Lower lobe of right lung (tissue), 2 donors: ENCODE data around the gene THSD4. TPM values are rescaled to one million over a fixed set of nuclear protein-coding genes. Genes with fewer than 3 reads are reported as not detected.

ENCODE experiments used
- ATAC-seq, 2 donors: fragments of 200-7000 bp; cut with Tn5 transposase; one replicate each; pipeline ENCODE4 v1.9.1; 2020 to 2022; ENCODE audit warnings: mild to moderate bottlenecking in 2 of 2, moderate library complexity in 2 of 2
- DNase-seq: peaks from one replicate; pipeline ENCODE4 v3.0.0-alpha.2; 2020
- H3K27ac ChIP-seq: fragments of 200-600 bp; one replicate; pipeline ENCODE4 v1.8.0; 2022
- H3K27me3 ChIP-seq: fragments of 200-600 bp; one replicate; pipeline ENCODE4 v1.8.0; 2022; ENCODE audit warnings: low read depth
- H3K36me3 ChIP-seq: fragments of 200-600 bp; one replicate; pipeline ENCODE4 v1.8.0; 2022; ENCODE audit warnings: mild to moderate bottlenecking
- H3K4me1 ChIP-seq: fragments of 200-600 bp; one replicate; pipeline ENCODE4 v1.8.0; 2022
- H3K4me3 ChIP-seq: fragments of 200-600 bp; one replicate; pipeline ENCODE4 v1.8.0; 2022; ENCODE audit warnings: mild to moderate bottlenecking
- H3K9me3 ChIP-seq: fragments of 200-600 bp; one replicate; pipeline ENCODE4 v1.8.0; 2022
- CTCF ChIP-seq: fragments of 200-600 bp; IDR thresholded peaks from one replicate; pipeline ENCODE4 v1.8.0; 2022; ENCODE audit warnings: antibody characterized with exemption, mild to moderate bottlenecking
- intact Hi-C: fragments of 100-400 bp; cut with DNase I; formaldehyde crosslinking; loops from one replicate; pipeline ENCODE4 v1.11.0; 2022
- total RNA-seq: library from RNA; stranded (reverse); fragmentation: NEBNext Ultra II Directional; extraction: Animal tissue kit (Norgen Biotek cat#: 25700); gene quantifications from one replicate; pipeline ENCODE4 v1.2.1, GENCODE V29; 2021
- donor health status: DM: no; HTN: yes; CAD: no; lungs with severe emphysema.

Gene THSD4
- total RNA-seq, 1 donor from 2014 or later, result 18.2 TPM

DNA sequence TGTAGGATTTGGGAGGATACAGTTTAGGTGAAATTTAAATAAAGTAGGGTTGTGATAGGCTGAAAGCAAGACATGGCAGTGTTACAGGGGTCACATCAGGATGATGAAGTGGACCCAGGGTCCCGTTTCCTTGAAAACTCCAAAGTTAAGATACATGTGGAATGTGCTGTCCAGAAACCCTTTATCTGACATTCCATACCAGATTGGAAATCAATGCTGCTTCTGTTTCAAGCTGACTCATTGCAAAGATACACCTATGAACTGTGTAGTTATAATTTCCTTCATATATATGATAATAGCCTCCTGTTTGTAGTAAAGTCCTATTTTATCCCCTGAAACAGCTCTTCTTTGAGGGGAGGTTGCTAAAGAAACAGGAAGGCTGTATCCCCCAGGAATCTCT is 624.1 kb downstream of the THSD4 start:
- no peak for TF ChIP-seq CTCF
- H3K27me3 ChIP-seq, result no peaks in the 10 kb centered on the region
- DNase-seq (no peak), ATAC-seq (no peak)
- H3K36me3 ChIP-seq, result peaks cover 8% of the 10 kb centered on the region
- H3K4me1 ChIP-seq, result no peaks in the 10 kb centered on the region
- H3K27ac ChIP-seq, result no peak overlapping the region
- no peaks in the 10 kb centered on the region for H3K9me3 ChIP-seq
- intact Hi-C loops, result no loop called here
- no peak overlapping the region for H3K4me3 ChIP-seq

DNA sequence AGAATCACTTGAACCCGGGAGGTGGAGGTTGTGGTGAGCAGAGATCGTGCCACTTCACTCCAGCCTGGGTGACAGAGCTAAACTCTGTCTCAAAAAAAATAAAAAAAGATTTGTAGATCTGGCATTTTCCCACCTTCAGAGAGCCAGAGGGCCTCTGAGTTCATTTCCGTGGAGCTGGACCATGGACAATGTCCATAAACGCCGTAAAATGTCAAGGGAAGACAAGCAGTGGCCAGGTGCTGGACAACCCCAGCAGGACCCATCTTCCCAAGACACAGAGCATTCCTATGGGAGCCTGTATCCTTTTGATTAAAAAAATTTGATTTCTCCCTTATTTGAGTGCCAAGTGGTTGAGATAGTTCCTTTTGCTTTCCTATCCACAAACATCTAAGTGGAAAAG is 627.7 kb downstream of the THSD4 start:
- Histone ChIP-seq H3K27ac (no peak overlapping the region), H3K27me3 (no peaks in the 10 kb centered on the region), H3K36me3 (peaks cover 6% of the 10 kb centered on the region), H3K4me3 (no peak overlapping the region), H3K4me1 (no peaks in the 10 kb centered on the region), H3K9me3 (no peaks in the 10 kb centered on the region)
- intact Hi-C loops, result loop anchor here (5.0 kb wide), 1 partner anchor 59 kb away; no protein-coding TSS in a partner anchor
- no peak for TF ChIP-seq CTCF
- DNase-seq (no peak), ATAC-seq (no peak)

DNA sequence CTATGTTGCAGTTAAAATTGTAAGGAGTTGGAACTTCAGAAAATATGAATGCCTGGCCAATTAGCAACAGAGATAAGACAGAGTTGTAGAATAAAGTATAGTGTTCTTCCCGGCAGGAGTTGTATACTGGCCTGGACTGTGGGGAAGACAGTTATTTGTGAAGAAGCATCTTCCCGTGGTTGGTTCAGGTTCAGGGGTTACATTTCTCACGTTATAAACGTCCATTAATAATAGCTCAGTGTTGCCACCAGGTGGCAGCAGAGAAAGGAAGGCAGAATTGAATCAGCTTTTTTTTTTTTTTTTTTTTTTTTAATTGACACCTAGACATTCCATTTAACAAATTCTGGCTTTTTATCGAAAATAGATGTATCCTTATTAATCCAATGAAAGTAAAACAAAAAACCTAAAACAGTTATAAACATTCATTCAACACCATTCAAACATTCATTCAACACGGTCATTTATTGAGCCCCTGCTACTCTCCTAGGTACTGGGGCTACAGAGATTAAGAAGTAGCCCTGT is 628.7 kb downstream of the THSD4 start:
- no peaks in the 10 kb centered on the region for H3K36me3 ChIP-seq
- no peaks in the 10 kb centered on the region for H3K27me3 ChIP-seq
- peak; percentile 78 for TF ChIP-seq CTCF
- H3K27ac ChIP-seq, result no peak overlapping the region
- no peak overlapping the region for H3K4me3 ChIP-seq
- H3K4me1 ChIP-seq, result no peaks in the 10 kb centered on the region
- H3K9me3 ChIP-seq, result no peaks in the 10 kb centered on the region
- DNase-seq (no peak), ATAC-seq (peak in 1 of 2 donors; percentile 41)
- intact Hi-C loops, result loop anchor here (5.0 kb wide), 1 partner anchor 58 kb away; no protein-coding TSS in a partner anchor

GRCh38 chr15:71746719-71747118 is 631.4 kb downstream of the THSD4 start:
- DNase-seq (peak; percentile 56), ATAC-seq (peak in 1 of 2 donors; percentile 52)
- Histone ChIP-seq H3K4me1 (no peaks in the 10 kb centered on the region), H3K36me3 (no peaks in the 10 kb centered on the region), H3K27me3 (no peaks in the 10 kb centered on the region), H3K27ac (no peak overlapping the region), H3K4me3 (no peak overlapping the region), H3K9me3 (no peaks in the 10 kb centered on the region)
- intact Hi-C loops, result no loop called here
- TF ChIP-seq CTCF, result no peak

DNA sequence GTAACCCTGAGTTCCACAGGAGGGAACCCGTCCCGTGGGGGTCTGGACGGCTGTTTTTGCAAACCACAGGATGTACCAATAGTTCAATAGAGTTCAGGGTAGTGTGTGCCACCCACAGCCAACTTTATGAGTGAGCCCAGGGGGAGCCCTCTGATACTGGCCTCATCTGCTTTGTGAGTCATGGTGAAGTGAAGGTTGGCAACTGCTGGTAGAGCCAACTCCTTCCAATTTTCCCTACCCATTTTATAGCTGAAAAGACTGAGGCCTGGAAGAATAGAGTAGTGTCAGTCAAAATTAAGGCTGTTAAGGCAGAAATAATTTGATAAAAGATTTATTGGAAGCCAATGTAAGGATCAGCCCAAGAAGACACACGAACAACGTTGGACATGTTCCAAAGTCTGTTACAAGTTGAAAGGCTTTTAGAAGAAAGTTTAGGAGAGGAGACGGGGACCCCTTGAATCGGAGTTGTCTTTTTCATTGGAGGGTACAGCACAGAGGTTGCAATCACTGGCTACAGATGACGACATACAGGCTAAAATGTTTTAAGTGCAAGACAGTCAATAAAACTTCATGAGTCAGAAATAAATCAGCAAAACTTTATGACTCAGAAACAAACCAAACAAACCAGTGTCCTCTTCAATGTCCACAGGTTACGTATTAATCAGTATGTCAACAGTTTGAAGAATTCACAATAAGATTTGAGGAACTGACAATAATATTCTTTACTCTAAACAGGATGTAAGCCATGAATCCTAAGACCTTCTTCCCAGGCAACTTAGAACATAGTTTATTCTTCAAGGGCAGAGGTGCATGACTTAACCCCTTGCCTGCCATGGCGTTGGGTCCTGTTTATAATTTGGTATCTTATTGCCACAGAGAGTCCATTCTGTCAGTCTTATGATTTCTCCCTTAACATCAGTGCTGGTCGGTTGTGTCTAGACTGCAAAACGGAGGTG is 632.1 kb downstream of the THSD4 start:
- intact Hi-C loops, result no loop called here
- DNase-seq, result no peak
- TF ChIP-seq CTCF, result no peak
- no peaks in the 10 kb centered on the region for H3K4me1 ChIP-seq
- no peaks in the 10 kb centered on the region for H3K9me3 ChIP-seq
- H3K4me3 ChIP-seq, result no peak overlapping the region
- no peak overlapping the region for H3K27ac ChIP-seq
- peak; percentile 56 to 79 for ATAC-seq
- H3K27me3 ChIP-seq, result no peaks in the 10 kb centered on the region
- H3K36me3 ChIP-seq, result no peaks in the 10 kb centered on the region
